Testis (tissue), 2 donors: Measurements from ENCODE around the gene DGKD.

ENCODE experiments used
- POLR2A ChIP-seq: fragments of 450-650 bp; IDR thresholded peaks from one replicate; pipeline ENCODE4 v1.6.1; 2017; ENCODE audit warnings: antibody characterized with exemption, mild to moderate bottlenecking, moderate library complexity
- TF ChIP-seq, protein P1 (sequence below), 3 experiments: fragments of 450-650 bp in 2 of 3; fragments of 200-600 bp in 1 of 3; sonication (generic) in 1 of 3; IDR thresholded peaks; one replicate each; pipeline ENCODE4 v1.5.1; 2016 to 2019; ENCODE audit warnings: antibody characterized with exemption in 3 of 3, mild to moderate bottlenecking in 2 of 3, moderate library complexity in 1 of 3

DNA sequence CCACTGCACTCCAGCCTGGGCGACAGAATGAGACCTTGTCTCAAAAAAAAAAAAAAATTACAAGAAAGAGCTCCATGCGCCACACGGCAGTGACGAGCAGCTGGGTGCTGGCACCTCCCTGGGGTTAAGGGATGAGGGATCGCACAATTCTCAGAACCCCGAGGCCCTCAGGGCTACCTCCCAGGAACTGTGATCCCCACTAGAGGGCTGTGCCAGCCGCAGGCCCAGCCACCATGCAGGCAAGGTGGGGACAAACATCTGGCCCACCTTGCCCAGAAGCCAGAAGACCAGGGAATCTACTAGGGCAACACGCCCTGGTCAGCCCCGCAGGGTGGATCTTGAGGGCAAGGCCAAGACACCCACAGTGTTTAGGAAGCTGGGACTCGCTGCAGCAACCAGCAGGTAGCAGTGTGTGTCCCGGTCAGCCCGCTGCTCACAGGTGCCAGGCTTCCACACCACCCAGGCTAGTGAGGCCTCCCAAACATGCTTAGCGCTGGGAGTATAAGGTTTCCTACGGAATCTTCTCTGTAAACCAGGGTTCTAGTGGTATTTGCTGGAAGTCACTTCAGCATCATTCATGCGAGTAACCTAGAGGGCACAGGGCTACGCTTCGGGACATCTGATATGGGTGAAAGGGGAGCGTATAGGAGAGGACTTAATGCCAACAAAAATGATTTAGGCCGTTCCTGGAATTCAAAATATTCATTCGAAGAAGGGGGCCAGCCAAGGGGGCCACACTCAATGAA lies 39.9 kb upstream of the DGKD start:
- TF ChIP-seq, protein P1, sequence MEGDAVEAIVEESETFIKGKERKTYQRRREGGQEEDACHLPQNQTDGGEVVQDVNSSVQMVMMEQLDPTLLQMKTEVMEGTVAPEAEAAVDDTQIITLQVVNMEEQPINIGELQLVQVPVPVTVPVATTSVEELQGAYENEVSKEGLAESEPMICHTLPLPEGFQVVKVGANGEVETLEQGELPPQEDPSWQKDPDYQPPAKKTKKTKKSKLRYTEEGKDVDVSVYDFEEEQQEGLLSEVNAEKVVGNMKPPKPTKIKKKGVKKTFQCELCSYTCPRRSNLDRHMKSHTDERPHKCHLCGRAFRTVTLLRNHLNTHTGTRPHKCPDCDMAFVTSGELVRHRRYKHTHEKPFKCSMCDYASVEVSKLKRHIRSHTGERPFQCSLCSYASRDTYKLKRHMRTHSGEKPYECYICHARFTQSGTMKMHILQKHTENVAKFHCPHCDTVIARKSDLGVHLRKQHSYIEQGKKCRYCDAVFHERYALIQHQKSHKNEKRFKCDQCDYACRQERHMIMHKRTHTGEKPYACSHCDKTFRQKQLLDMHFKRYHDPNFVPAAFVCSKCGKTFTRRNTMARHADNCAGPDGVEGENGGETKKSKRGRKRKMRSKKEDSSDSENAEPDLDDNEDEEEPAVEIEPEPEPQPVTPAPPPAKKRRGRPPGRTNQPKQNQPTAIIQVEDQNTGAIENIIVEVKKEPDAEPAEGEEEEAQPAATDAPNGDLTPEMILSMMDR (IDR thresholded peaks at IDR 0.05) = no peak
- no peak for TF ChIP-seq POLR2A
